Neuronal stem cell (in vitro differentiated cells): Measurements from ENCODE around the gene SIGLEC9.

Experiments used
- DNase-seq: peaks from one replicate; pipeline ENCODE4 v3.0.0-alpha.2; 2013; ENCODE audit warnings: low spot score
- H2AFZ ChIP-seq: one replicate; pipeline ENCODE4 v1.6.1; 2013; ENCODE audit warnings: mild to moderate bottlenecking, low read length, inconsistent platforms
- H2AK5ac ChIP-seq: 2 replicates; pipeline ENCODE4 v1.6.1; 2013; ENCODE audit warnings: low read depth, mild to moderate bottlenecking, inconsistent platforms, low read length, moderate library complexity, mixed read lengths
- H2BK120ac ChIP-seq: 2 replicates; pipeline ENCODE4 v1.6.1; 2013; ENCODE audit warnings: low read depth, mild to moderate bottlenecking, inconsistent platforms, low read length, moderate library complexity, mixed read lengths
- H2BK12ac ChIP-seq: one replicate; pipeline ENCODE4 v1.6.1; 2013; ENCODE audit warnings: low read length, inconsistent platforms
- H2BK15ac ChIP-seq: 2 replicates; pipeline ENCODE4 v1.6.1; 2013; ENCODE audit warnings: mild to moderate bottlenecking, low read length, inconsistent platforms, mixed read lengths
- H2BK5ac ChIP-seq: one replicate; pipeline ENCODE4 v1.6.1; 2013; ENCODE audit warnings: inconsistent platforms, mild to moderate bottlenecking, low read length, moderate library complexity
- H3K14ac ChIP-seq: one replicate; pipeline ENCODE4 v1.6.1; 2013; ENCODE audit warnings: low read length, inconsistent platforms
- H3K18ac ChIP-seq: 2 replicates; pipeline ENCODE4 v1.6.1; 2013; ENCODE audit warnings: low read length, inconsistent platforms
- H3K23ac ChIP-seq: 2 replicates; pipeline ENCODE4 v1.6.1; 2013; ENCODE audit warnings: low read depth, mild to moderate bottlenecking, mixed read lengths, low read length, inconsistent platforms; ENCODE audit not compliant: poor library complexity
- H3K27ac ChIP-seq: replicated peaks from 3 replicates; pipeline ENCODE4 v1.5.1; 2013; ENCODE audit warnings: low read length, inconsistent platforms
- H3K27me3 ChIP-seq, 3 experiments: 2 replicates each; pipeline ENCODE4 v1.6.1; 2013; ENCODE audit warnings: low read length in 3 of 3, mild to moderate bottlenecking in 2 of 3, inconsistent platforms in 1 of 3, low read depth in 1 of 3, mixed read lengths in 1 of 3, moderate library complexity in 1 of 3; ENCODE audit not compliant: control insufficient read depth in 3 of 3, insufficient read depth in 3 of 3
- H3K36me3 ChIP-seq, 2 donors: replicated peaks in 1 of 2; 2 replicates each; pipeline ENCODE4 v1.6.1; 2013; ENCODE audit warnings: low read length in 2 of 2; ENCODE audit not compliant: control insufficient read depth in 2 of 2, insufficient read depth in 2 of 2
- H3K4ac ChIP-seq: 2 replicates; pipeline ENCODE4 v1.6.1; 2013; ENCODE audit warnings: inconsistent platforms, mild to moderate bottlenecking, low read length, moderate library complexity
- H3K4me1 ChIP-seq, 2 donors: 1 replicate in 1 of 2; 2 replicates in 1 of 2; pipeline ENCODE4 v1.6.1; 2013; ENCODE audit warnings: low read length in 2 of 2, low read depth in 1 of 2; ENCODE audit not compliant: control insufficient read depth in 2 of 2, insufficient read depth in 1 of 2
- H3K4me2 ChIP-seq: one replicate; pipeline ENCODE4 v1.6.1; 2013; ENCODE audit warnings: mild to moderate bottlenecking, low read length, inconsistent platforms; ENCODE audit not compliant: insufficient read depth, poor library complexity, severe bottlenecking
- H3K4me3 ChIP-seq, 2 donors: 2 replicates each; pipeline ENCODE4 v1.5.1; 2013; ENCODE audit warnings: low read length in 2 of 2, mild to moderate bottlenecking in 2 of 2, inconsistent platforms in 1 of 2, moderate library complexity in 1 of 2
- H3K79me1 ChIP-seq: one replicate; pipeline ENCODE4 v1.6.1; 2013; ENCODE audit warnings: low read depth, mild to moderate bottlenecking, inconsistent platforms, low read length, moderate library complexity
- H3K9ac ChIP-seq: one replicate; pipeline ENCODE4 v1.6.1; 2013; ENCODE audit warnings: mild to moderate bottlenecking, low read depth, low read length, inconsistent platforms; ENCODE audit not compliant: poor library complexity
- H3K9me3 ChIP-seq, 2 donors: replicated peaks in 1 of 2; 2 replicates each; pipeline versions ENCODE3 to v1.6.1; 2013; ENCODE audit warnings: low read length in 2 of 2, mild to moderate bottlenecking in 2 of 2, inconsistent platforms in 1 of 2, low read depth in 1 of 2, mixed read lengths in 1 of 2, moderate library complexity in 1 of 2; ENCODE audit not compliant: control insufficient read depth in 2 of 2, insufficient read depth in 1 of 2
- H4K8ac ChIP-seq: one replicate; pipeline ENCODE4 v1.6.1; 2013; ENCODE audit warnings: low read depth, mild to moderate bottlenecking, inconsistent platforms, low read length, moderate library complexity
- H4K91ac ChIP-seq: one replicate; pipeline ENCODE4 v1.6.1; 2013; ENCODE audit warnings: low read length, low read depth, mild to moderate bottlenecking, inconsistent platforms; ENCODE audit not compliant: poor library complexity
- WGBS, 2 donors: extraction: QIAGEN DNeasy Blood & Tissue Kit; methylation state at CpG; one replicate each; pipeline ENCODE4 v1.1.7; 2013; ENCODE audit warnings: missing lambda C conversion rate in 2 of 2, mixed read lengths in 1 of 2; ENCODE audit not compliant: insufficient read length in 2 of 2, insufficient replicate concordance in 1 of 2; ENCODE audit errors: extremely low coverage in 2 of 2; 5-methylcytosine and 5-hydroxymethylcytosine counted together

SIGLEC9 gene

GRCh38 chr19:51093101-51093500, 31.6 kb upstream of the SIGLEC9 start:
- Histone ChIP-seq H3K4ac (no peak overlapping the region), H4K8ac (no peak overlapping the region), H3K14ac (no peak overlapping the region), H3K79me1 (no peaks in the 10 kb centered on the region), H2BK15ac (no peak overlapping the region), H2BK120ac (no peak overlapping the region), H3K36me3 (peaks cover 2 to 5% of the 10 kb centered on the region in 2 donors), H3K18ac (no peak overlapping the region), H3K4me3 (no peak overlapping the region), H3K4me2 (no peak overlapping the region), H3K9me3 (no peaks in the 10 kb centered on the region), H2AFZ (no peak overlapping the region), H3K27ac (no peak overlapping the region), H4K91ac (no peak overlapping the region), H2AK5ac (no peak overlapping the region), H3K4me1 (no peaks in the 10 kb centered on the region), H3K9ac (no peak overlapping the region), H3K27me3 (peaks cover 0 to 3% (median 0%) of the 10 kb centered on the region in 3 experiments), H2BK12ac (no peak overlapping the region), H2BK5ac (no peak overlapping the region), H3K23ac (no peak overlapping the region)
- WGBS, 2 donors, result no CpG with 5 or more reads among the region's 8 CpGs
- DNase-seq, result no peak

GRCh38 chr19:51093510-51094345, 31.0 kb upstream of the SIGLEC9 start:
- Histone ChIP-seq H3K27ac (no peak overlapping the region), H3K4me3 (no peak overlapping the region), H3K79me1 (no peaks in the 10 kb centered on the region), H4K91ac (no peak overlapping the region), H2AK5ac (no peak overlapping the region), H3K18ac (no peak overlapping the region), H3K23ac (no peak overlapping the region), H3K9ac (no peak overlapping the region), H3K4ac (no peak overlapping the region), H3K36me3 (peaks cover 2 to 5% of the 10 kb centered on the region in 2 donors), H2BK12ac (no peak overlapping the region), H2BK120ac (no peak overlapping the region), H3K14ac (no peak overlapping the region), H4K8ac (no peak overlapping the region), H3K4me1 (no peaks in the 10 kb centered on the region), H2AFZ (no peak overlapping the region), H2BK15ac (no peak overlapping the region), H3K4me2 (no peak overlapping the region), H3K9me3 (no peaks in the 10 kb centered on the region), H3K27me3 (peaks cover 0 to 3% (median 0%) of the 10 kb centered on the region in 3 experiments), H2BK5ac (no peak overlapping the region)
- DNase-seq, result no peak
- WGBS, 2 donors, result no CpG with 5 or more reads among the region's 22 CpGs

GRCh38 chr19:51094696-51095279, 29.9 kb upstream of the SIGLEC9 start:
- Histone ChIP-seq H3K14ac (no peak overlapping the region), H2AK5ac (no peak overlapping the region), H3K18ac (no peak overlapping the region), H2AFZ (no peak overlapping the region), H3K4ac (no peak overlapping the region), H2BK15ac (no peak overlapping the region), H4K8ac (no peak overlapping the region), H3K36me3 (peaks cover 2 to 8% of the 10 kb centered on the region in 2 donors), H2BK5ac (no peak overlapping the region), H3K4me3 (no peak overlapping the region), H3K9me3 (no peaks in the 10 kb centered on the region), H2BK120ac (no peak overlapping the region), H3K4me1 (no peaks in the 10 kb centered on the region), H3K79me1 (no peaks in the 10 kb centered on the region), H3K23ac (no peak overlapping the region), H3K27ac (no peak overlapping the region), H3K27me3 (peaks cover 0 to 3% (median 0%) of the 10 kb centered on the region in 3 experiments), H4K91ac (no peak overlapping the region), H2BK12ac (no peak overlapping the region), H3K9ac (no peak overlapping the region), H3K4me2 (no peak overlapping the region)
- DNase-seq, result peak; percentile 72
- WGBS, 2 donors, result no CpG with 5 or more reads among the region's 15 CpGs

GRCh38 chr19:51096473-51097165, 28.1 kb upstream of the SIGLEC9 start:
- H3K27ac ChIP-seq, result no peak overlapping the region
- no peak overlapping the region for H3K9ac ChIP-seq
- H3K9me3 ChIP-seq, result no peaks in the 10 kb centered on the region
- H2AFZ ChIP-seq, result no peak overlapping the region
- no peak overlapping the region for H3K4ac ChIP-seq
- no peak overlapping the region for H3K4me3 ChIP-seq
- no peak overlapping the region for H4K8ac ChIP-seq
- peaks cover 0 to 3% (median 0%) of the 10 kb centered on the region in 3 experiments for H3K27me3 ChIP-seq
- H2BK5ac ChIP-seq, result no peak overlapping the region
- no CpG with 5 or more reads among the region's 6 CpGs for WGBS, 2 donors
- H3K23ac ChIP-seq, result no peak overlapping the region
- no peak overlapping the region for H4K91ac ChIP-seq
- H3K4me2 ChIP-seq, result no peak overlapping the region
- H3K79me1 ChIP-seq, result no peaks in the 10 kb centered on the region
- peaks cover 2 to 27% of the 10 kb centered on the region in 2 donors for H3K36me3 ChIP-seq
- DNase-seq, result no peak
- H3K4me1 ChIP-seq, result no peaks in the 10 kb centered on the region
- H3K18ac ChIP-seq, result no peak overlapping the region
- H2BK12ac ChIP-seq, result no peak overlapping the region
- no peak overlapping the region for H3K14ac ChIP-seq
- no peak overlapping the region for H2BK15ac ChIP-seq
- H2BK120ac ChIP-seq, result no peak overlapping the region
- H2AK5ac ChIP-seq, result no peak overlapping the region
